Erythroblast (primary cell): ENCODE data around the gene TYR.
"Not testable (repeated sequence)": the region's sequence is repeated elsewhere in the genome, so short reads cannot be mapped to it uniquely, and the experiment has no call there.

ENCODE experiments used
- DNase-seq, 2 experiments: peaks; one replicate each; lab custom pipeline; 2025; lab: John Stamatoyannopoulos, UW
- GATA1 ChIP-seq: IDR thresholded peaks from 2 replicates; pipeline ENCODE4 v1.6.1; 2011; ENCODE audit warnings: low read depth, mild to moderate bottlenecking, control low read depth, low read length, moderate library complexity
- POLR2A ChIP-seq: IDR thresholded peaks from 2 replicates; pipeline ENCODE4 v1.6.1; 2011; ENCODE audit warnings: mild to moderate bottlenecking, low read length

Gene TYR

DNA sequence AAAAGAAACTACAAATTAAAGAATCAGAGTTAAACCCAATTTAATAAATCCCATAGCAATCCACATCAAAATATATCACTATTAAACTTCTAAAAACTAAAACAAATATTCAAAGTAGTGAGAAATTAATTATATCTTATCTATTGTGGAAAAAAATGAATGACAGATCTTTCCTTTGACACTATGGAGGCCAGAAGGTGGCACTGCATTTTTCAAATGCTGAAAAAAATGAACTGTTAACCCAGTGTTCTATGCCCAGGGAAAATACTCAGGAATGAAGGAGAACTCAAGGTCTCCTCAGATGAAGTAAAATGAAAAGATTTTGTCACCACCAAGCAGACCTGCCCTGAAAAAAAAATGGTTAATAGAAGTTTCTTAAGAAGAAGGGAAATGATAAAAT, 27.7 kb downstream of the TYR start:
- no peak for DNase-seq
- TF ChIP-seq POLR2A (no peak), GATA1 (no peak)

DNA sequence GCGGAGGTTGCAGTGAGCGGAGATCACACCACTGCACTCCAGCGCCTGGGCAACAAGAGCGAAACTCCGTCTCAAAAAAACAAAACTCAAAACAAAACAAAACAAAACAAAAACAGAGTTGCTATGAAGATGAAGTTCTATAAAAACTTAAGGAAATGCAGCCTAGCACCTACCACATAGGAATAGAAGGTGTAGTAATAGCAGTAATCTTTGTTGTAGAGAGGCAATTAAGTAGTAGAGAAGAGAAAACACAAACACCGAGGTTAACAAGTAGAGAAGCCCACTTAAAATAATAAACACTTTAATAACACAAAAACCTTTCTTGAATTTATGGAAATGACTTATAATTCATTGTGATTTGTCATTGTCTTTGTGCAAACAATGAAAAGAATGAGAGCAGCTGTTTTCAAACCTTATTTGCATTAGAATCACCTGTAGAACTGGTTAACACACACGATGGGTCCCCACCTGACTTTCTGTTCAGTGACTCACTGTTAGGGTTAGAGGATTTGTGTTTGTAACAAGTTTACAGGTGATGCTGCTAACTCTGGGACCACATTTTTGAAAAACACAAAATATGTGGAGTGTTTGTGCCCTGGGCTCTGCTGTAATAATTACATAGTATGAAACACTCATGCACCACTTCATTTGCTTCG, 43.1 kb downstream of the TYR start:
- TF ChIP-seq POLR2A (no peak), GATA1 (no peak)
- no peak for DNase-seq

DNA sequence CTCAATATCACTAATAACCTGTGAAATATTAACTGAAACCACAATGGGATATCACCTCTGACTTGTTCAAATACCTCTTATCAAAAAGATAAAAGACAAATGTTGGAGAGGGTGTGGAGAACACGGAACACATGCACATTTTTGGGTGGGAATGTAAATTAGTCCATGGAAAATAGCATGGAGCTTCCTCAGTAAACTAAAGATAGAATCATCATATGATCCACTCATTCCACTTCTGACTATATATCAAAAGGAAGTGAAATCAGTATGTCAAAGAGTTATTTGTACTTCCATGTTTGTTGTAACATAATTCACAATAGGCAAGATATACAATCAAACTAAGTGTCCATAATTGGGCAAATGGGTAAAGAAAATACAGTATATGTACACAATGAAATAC, 57.4 kb downstream of the TYR start:
- TF ChIP-seq GATA1 (no peak), POLR2A (no peak)
- DNase-seq: no peak

DNA sequence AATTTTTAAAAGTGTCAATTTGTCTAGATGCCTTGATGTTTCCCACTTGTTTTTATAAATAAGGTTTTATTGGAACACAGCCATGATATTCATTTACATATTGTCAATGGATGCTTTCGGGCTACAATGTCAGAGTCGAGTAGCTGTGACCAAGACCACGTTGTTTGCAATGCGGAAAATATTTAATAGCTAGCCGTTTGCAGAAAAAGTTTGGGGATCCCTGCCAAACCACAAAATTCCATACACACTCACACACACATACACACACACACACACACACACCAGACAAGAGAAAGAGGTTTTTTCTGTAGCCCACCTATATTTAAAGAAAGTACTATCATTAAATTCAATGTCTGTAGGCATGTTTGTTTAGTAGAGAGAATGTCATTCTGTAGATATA, 58.3 kb downstream of the TYR start:
- TF ChIP-seq POLR2A (no peak), GATA1 (no peak)
- DNase-seq: no peak

DNA sequence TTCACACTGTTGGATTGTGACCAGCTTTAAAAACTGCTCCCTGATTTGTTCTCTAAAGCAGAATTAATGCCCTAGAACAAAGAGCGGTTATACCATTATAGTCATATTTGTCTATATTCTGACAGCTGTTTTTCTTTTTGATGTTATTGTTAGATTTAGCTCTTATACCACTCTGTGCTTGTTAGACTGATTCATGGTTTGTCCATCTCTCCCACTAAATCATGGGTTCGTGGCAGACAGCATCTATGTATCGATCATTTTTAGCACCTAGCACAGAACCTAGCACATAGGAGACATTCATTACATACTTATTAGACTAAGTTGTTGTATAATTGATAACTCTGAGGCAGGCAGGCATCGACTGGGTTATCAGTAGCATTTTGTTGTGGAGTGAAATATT, 69.3 kb downstream of the TYR start:
- not testable (repeated sequence) for DNase-seq

DNA sequence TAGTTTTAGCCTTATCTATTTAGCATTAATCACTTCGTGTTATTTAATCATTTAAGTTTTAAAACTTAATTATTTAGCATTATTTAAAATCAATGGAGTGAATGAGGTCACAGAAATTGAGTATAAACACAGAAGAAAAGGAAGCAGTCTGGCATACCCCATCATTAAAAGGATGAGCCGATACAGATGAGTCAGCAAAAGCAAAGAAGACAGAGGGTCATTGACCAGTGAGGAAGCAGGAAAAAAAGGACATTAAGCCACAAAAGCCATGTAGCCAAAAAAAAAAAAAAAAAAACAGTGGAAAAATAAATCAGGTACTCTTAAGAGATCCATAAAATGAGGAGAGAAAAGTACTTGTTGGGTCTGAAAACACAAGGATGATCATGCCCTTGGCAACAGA, 71.5 kb downstream of the TYR start:
- TF ChIP-seq GATA1 (no peak), POLR2A (no peak)
- no peak for DNase-seq

DNA sequence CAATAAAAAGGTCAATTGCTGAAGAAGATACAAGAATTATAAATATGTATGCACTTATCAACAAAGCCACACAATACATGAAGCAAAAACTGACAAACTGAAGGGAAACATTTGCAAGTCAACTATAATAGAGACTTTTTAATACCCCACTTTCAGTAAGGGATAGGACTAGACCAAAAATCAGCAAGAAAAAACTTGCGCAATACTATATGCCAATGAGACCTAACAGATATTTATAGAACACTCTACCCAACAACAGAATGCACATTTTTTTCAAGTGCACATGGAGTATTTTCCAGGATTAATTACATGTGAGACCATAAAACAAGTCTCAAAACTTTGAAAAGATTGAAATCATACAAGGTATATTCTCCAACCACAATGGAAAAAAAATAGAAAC, 83.8 kb downstream of the TYR start:
- DNase-seq: not testable (repeated sequence)

DNA sequence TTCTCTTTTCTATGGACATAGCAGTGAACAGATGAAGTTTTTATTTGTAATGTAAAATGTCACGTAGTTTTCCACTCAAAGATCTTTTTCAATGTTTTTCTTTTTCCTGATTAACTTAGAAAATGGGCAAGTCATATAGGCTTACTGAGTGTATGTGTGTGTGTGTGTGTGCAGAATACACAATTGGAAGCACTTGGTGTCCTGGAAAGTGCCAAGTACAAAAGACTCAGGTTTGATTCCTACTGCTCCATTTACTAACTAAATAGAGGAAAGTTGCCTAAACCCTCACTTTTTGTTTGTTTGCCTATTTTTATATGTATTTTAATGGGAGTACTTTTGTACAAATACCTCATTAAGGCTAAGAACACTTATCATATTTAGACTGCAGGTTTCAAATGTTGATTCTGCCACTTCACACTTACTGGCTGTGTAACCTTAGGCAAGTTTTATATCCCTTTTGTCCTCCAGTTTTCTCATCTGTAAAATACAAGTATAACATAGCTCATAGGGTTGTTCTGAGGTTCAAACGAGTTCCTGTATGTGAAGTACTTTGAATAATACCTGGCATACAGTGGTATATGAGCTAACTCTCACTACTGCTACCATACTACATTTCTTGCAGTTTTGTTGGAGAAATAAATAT, 90.1 kb downstream of the TYR start:
- no peak for DNase-seq
- TF ChIP-seq POLR2A (no peak), GATA1 (no peak)

DNA sequence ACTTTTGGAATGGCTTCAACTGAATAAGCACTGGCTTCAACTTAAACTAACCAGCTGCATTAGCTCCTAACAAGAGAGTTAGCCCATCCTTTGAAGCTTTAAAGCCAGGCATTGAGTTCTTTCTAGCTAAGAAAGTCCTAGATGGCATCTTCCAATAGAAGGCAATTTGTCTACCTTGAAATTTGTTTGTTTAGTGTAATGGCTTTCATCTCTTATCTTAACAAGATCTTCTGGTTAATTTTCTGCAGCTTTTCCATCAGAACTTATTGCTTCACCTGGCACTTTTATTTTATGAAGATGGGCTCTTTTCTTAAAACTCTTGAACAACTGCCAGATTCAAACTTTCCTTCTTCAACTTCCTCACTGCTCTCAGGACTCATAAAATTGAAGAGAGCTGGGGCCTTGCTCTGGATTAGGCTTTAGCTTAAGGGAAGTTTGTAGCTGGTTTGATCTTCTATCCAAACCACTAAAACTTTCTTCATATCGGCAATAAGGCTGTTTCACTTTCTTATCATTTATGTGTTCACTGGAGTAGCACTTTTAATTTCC, 94.9 kb downstream of the TYR start:
- DNase-seq: not testable (repeated sequence)

DNA sequence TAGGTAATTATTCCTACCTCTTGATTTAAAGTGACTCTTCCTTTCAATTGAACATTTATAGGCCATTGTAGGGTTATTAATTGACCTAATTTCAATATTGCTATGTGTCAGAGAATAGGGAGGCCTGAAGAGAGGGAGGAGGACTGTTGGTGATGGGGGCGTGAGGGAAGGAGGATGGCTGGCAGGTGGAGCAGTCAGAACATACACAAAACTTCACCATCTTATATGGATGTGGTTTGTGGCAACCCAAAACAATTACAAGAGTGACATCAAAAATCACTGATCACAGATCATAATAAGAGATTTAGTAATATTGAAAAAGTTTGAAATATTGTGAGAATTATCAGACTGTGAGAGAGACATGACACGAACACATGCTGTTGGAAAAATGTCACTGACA, 95.5 kb downstream of the TYR start:
- DNase-seq: not testable (repeated sequence)

DNA sequence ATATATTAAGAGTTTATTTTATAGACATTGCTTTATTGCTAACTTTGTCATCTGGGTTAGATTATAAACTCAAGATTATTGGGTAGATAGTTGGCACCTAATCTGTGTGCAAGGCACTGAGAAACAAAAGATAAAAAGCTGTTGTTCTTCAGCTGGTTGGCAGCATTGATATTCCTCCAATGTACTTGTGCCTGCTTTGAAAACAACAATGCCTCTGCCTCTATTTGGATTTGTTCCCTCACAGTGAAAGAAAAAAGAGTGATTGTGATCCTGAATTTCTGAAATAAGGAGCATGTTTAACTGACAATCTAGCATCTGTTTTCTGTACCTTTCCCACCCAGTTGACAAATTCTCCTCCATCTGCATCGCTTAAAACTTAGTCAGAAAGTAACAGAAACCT, 98.3 kb downstream of the TYR start:
- TF ChIP-seq GATA1 (no peak), POLR2A (no peak)
- no peak for DNase-seq

DNA sequence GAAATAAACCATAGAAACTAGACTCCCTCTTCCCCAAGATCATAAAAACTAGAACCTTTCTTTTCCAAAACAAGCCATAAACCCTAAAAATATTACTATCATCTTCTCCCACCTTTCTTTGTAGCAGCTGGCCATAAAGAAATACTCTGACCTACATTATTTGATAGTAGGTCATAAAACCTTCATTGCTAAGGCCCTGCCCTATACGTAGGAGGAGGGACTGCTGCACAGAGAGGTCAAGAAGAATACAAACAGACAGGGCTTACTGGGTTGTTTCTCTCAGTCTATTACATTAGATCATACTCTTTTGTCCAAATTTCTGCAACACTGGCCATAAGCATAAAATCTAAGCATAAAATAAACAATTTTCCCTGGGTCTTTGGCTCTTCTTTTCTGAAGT, 101.5 kb downstream of the TYR start:
- TF ChIP-seq GATA1: no peak
- TF ChIP-seq POLR2A: no peak
- no peak for DNase-seq

DNA sequence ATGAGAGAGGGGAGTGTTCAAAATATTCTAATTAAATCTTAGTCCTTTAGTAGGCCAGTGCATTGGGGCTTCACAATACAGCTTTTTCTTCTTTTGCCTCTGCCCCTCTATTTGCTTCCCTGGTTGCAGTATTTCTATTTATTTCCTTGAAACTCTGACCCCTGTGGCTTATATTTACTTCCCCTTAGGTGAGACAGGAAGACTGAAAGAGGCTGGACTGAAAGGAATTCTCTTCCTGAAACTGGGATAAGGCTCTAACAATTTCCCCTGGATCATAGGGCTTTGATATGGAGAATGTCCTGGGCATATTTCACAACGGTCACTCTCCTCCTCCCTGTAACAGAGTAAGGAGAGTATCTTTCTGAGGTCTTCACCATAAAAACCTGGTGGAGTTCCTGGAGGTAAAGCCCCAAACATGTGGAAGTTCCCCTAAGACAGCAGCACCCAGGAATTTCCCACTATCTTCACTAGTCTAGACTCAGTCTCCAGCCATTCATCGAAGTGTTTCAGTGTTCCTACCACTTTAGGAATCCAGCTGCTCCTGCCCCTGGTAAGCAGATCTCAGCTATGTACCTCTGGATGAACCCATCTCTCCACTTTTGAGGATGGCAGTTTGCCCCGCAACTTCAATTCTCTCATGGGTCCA, 103.5 kb downstream of the TYR start:
- not testable (repeated sequence) for DNase-seq

DNA sequence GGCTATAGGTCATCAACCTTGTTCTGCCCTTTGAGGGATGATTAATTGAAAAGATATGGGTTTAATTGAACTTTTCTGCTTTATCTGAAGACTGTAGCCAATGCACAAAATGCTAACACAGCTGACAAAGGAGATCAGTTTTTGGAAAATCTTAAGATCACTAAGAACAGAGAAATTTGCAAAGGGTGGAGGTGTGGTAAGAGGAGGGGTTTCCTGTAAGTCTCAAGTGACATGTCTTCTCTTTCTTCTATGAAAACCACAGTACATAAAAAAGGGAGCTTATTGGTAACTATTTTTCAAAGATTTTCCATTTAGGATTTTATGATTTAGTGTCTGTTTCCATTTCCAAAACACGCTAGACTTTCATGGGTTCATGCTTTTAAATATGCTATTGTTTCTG, 108.9 kb downstream of the TYR start:
- not testable (repeated sequence) for DNase-seq

DNA sequence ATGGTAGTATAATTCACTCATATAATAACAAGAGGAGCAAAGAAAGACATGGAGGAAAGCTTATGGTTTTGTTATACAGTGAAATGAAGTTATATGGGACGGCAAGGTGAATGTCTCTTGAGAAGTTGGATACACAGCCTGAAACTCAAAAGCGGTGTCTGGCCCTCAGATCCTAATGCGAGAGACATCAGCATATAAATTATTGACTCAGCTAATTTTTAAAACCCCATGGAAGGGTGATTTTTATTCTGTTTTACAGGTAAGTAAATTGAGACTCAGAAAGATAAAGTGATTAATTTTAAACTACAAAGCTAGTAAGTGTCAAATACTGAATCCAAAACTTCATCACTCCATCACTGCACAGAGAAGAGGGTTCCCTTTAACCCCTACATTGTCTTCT, 110.3 kb downstream of the TYR start:
- DNase-seq: not testable (repeated sequence)
